ENCODE results near the gene VPS8. TPM values are rescaled to one million over a fixed set of nuclear protein-coding genes. Genes with fewer than 3 reads are reported as not detected.

Gene VPS8
- total and polyA plus RNA-seq, 9 of the 15 experiments (the other 6 are each of a cell fraction or from before 2014, with no cell fraction given) = 7.2 to 41.0 (median 28.3) TPM

DNA sequence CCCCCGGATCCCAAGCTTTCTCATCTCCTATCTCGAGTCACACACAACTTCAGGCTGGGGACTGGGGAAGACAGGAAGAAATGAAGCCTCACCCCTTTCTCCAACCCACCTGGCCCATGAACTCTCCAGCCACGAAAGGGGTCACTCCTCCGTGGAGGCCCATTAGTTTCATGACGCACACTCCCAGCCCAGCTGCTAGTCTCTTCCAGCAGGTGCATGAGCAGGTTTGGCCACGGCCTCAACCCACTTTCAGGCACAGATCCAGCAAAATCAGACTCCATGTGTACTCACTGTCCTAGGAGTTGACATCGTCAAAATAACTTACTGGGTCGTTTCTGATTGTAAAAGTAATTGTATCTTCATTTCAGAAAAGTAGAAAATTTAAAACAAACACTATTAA, 264.3 kb downstream of the VPS8 start:
- Histone ChIP-seq H3K9ac (ENCODE audit: insufficient read depth in 1 of 2, low read depth in 2 of 2, low read length in 2 of 2) (no peak overlapping the region), H3K4me2 (ENCODE audit: insufficient read depth, low read length) (no peak overlapping the region), H3K4me3 (no peak overlapping the region), H3K27me3 (ENCODE audit: control insufficient read depth in 2 of 2, insufficient read depth in 2 of 2, low read length in 2 of 2) (peaks cover 22 to 51% of the 10 kb centered on the region in 2 experiments; a peak in 4 of 5 replicates), H2AFZ (ENCODE audit: low read depth, low read length) (no peak overlapping the region), H3K36me3 (ENCODE audit: control insufficient read depth, insufficient read depth, low read length) (no peaks in the 10 kb centered on the region), H3K9me3 (replicated peaks; ENCODE audit: control insufficient read depth, insufficient read depth, low read depth, low read length) (no peaks in the 10 kb centered on the region), H3K9me1 (ENCODE audit: control insufficient read depth, insufficient read depth, low read length) (no peaks in the 10 kb centered on the region), H3K27ac (ENCODE audit: extremely low read depth, low read depth, low read length) (no peak overlapping the region), H3K4me1 (replicated peaks in 1 of 2; ENCODE audit: control insufficient read depth in 2 of 2, insufficient read depth in 2 of 2, low read length in 2 of 2) (no peaks in the 10 kb centered on the region; a peak in 1 of 5 replicates), H4K20me1 (replicated peaks; ENCODE audit: control insufficient read depth, insufficient read depth, low read length) (no peaks in the 10 kb centered on the region), H3K79me2 (ENCODE audit: control insufficient read depth, insufficient read depth, low read length) (no peaks in the 10 kb centered on the region)
- BruUV-seq (replicated peaks) = no TSS peak
- POLR2A ChIA-PET = no interaction called here
- ATAC-seq = no peak
- WGBS (ENCODE audit: insufficient coverage, low coverage, missing lambda C conversion rate) = 6% methylated on average over 8 of the region's 8 CpGs
- in situ Hi-C loops (cut with MboI) (no loop called here), intact Hi-C loops (cut with micrococcal nuclease) (no loop called here)
- no peak for FAIRE-seq
- CTCF ChIA-PET (ENCODE audit: low intra/inter-chr PET ratio) = no interaction called here
- no peak for DNase-seq (ENCODE audit: extremely low read depth in 1 of 4, low spot score in 3 of 4)
- TF ChIP-seq, protein P1, sequence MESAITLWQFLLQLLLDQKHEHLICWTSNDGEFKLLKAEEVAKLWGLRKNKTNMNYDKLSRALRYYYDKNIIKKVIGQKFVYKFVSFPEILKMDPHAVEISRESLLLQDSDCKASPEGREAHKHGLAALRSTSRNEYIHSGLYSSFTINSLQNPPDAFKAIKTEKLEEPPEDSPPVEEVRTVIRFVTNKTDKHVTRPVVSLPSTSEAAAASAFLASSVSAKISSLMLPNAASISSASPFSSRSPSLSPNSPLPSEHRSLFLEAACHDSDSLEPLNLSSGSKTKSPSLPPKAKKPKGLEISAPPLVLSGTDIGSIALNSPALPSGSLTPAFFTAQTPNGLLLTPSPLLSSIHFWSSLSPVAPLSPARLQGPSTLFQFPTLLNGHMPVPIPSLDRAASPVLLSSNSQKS (CRISPR knock-in tag; IDR thresholded peaks at IDR 0.05) = no peak
- TF ChIP-seq TCF3 (CRISPR knock-in tag; IDR thresholded peaks at IDR 0.05) (no peak), RBM25 (IDR thresholded peaks at IDR 0.05; ENCODE audit: low read depth, low read length, severe bottlenecking) (no peak), RNF219 (CRISPR knock-in tag; IDR thresholded peaks at IDR 0.05) (no peak), SREBF2 (CRISPR knock-in tag; IDR thresholded peaks at IDR 0.05) (no peak), JUND (IDR thresholded peaks at IDR 0.05; ENCODE audit: borderline replicate concordance, low read depth, low read length) (no peak), JUND (tag; IDR thresholded peaks at IDR 0.05; ENCODE audit: borderline replicate concordance, low read depth, low read length) (no peak), NFIX (CRISPR knock-in tag; IDR thresholded peaks at IDR 0.05; ENCODE audit: low read depth) (no peak), ZZZ3 (IDR thresholded peaks at IDR 0.05) (no peak), ELF2 (CRISPR knock-in tag; IDR thresholded peaks at IDR 0.05) (no peak), ZNF79 (CRISPR knock-in tag; IDR thresholded peaks at IDR 0.05; ENCODE audit: low read depth) (no peak), BRD9 (IDR thresholded peaks at IDR 0.05; ENCODE audit: low read depth, partially characterized antibody) (no peak)
- TF ChIP-seq, protein P2, sequence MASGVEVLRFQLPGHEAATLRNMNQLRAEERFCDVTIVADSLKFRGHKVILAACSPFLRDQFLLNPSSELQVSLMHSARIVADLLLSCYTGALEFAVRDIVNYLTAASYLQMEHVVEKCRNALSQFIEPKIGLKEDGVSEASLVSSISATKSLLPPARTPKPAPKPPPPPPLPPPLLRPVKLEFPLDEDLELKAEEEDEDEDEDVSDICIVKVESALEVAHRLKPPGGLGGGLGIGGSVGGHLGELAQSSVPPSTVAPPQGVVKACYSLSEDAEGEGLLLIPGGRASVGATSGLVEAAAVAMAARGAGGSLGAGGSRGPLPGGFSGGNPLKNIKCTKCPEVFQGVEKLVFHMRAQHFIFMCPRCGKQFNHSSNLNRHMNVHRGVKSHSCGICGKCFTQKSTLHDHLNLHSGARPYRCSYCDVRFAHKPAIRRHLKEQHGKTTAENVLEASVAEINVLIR (CRISPR knock-in tag; IDR thresholded peaks at IDR 0.05) = no peak

Data from K562 (cell line).